Nephron progenitor cell (in vitro differentiated cells): ENCODE measurements around the gene HCFC2.
A peak's percentile ranks its signal among the peaks of the same experiment; 100 is the strongest.

ENCODE experiments used
- DNase-seq: peaks from one replicate; pipeline ENCODE4 v3.0.0; 2021
- H3K27ac Mint-ChIP-seq: 2 replicates; pipeline ENCODE4 v1.8.0; 2021; ENCODE audit warnings: mild to moderate bottlenecking, moderate library complexity, mixed read lengths
- H3K27me3 Mint-ChIP-seq: 2 replicates; pipeline ENCODE4 v1.8.0; 2021; ENCODE audit warnings: mild to moderate bottlenecking, low read depth, mixed read lengths; ENCODE audit not compliant: poor library complexity
- H3K36me3 Mint-ChIP-seq: 2 replicates; pipeline ENCODE4 v1.8.0; 2021; ENCODE audit warnings: low read depth, mixed read lengths
- H3K4me1 Mint-ChIP-seq: 2 replicates; pipeline ENCODE4 v1.8.0; 2021; ENCODE audit warnings: mixed read lengths
- H3K4me3 Mint-ChIP-seq: 2 replicates; pipeline ENCODE4 v1.8.0; 2021; ENCODE audit warnings: mild to moderate bottlenecking, moderate library complexity, mixed read lengths
- H3K9me3 Mint-ChIP-seq: 2 replicates; pipeline ENCODE4 v1.8.0; 2021; ENCODE audit warnings: mild to moderate bottlenecking, moderate library complexity, mixed read lengths
- CTCF ChIP-seq: fragments of 200-600 bp; sonication (generic); IDR thresholded peaks from 2 replicates; pipeline ENCODE4 v1.5.0; 2021; ENCODE audit warnings: antibody characterized with exemption

Gene HCFC2

GRCh38 chr12:104079024-104079423 is 14.7 kb downstream of the HCFC2 start:
- H3K9me3 Mint-ChIP-seq, result no peaks in the 10 kb centered on the region
- H3K27me3 Mint-ChIP-seq, result no peaks in the 10 kb centered on the region
- no peak overlapping the region for H3K4me3 Mint-ChIP-seq
- no peaks in the 10 kb centered on the region for H3K4me1 Mint-ChIP-seq
- H3K36me3 Mint-ChIP-seq, result peaks cover 12% of the 10 kb centered on the region
- TF ChIP-seq CTCF, result no peak
- no peak for DNase-seq
- no peak overlapping the region for H3K27ac Mint-ChIP-seq

- peaks cover 12% of the 10 kb centered on the region for H3K36me3 Mint-ChIP-seq
- H3K9me3 Mint-ChIP-seq, result no peaks in the 10 kb centered on the region
- H3K4me3 Mint-ChIP-seq, result no peak overlapping the region
- H3K27ac Mint-ChIP-seq, result no peak overlapping the region
- DNase-seq, result no peak
- TF ChIP-seq CTCF, result no peak
- no peaks in the 10 kb centered on the region for H3K4me1 Mint-ChIP-seq
- no peaks in the 10 kb centered on the region for H3K27me3 Mint-ChIP-seq
Observed at GRCh38 chr12:104080764-104081163, 16.4 kb downstream of the HCFC2 start.

- Mint-ChIP-seq H3K4me3 (no peak overlapping the region), H3K27me3 (no peaks in the 10 kb centered on the region), H3K4me1 (no peaks in the 10 kb centered on the region), H3K36me3 (peaks cover 12% of the 10 kb centered on the region), H3K27ac (peak overlapping the region; percentile 7), H3K9me3 (no peaks in the 10 kb centered on the region)
- TF ChIP-seq CTCF, result no peak
- no peak for DNase-seq
Observed at GRCh38 chr12:104083769-104084475, 19.6 kb downstream of the HCFC2 start.

GRCh38 chr12:104090685-104091084 is 26.4 kb downstream of the HCFC2 start:
- Mint-ChIP-seq H3K4me3 (no peak overlapping the region), H3K27me3 (no peaks in the 10 kb centered on the region), H3K4me1 (peaks cover 4% of the 10 kb centered on the region), H3K27ac (peak overlapping the region; percentile 23), H3K36me3 (peaks cover 28% of the 10 kb centered on the region), H3K9me3 (no peaks in the 10 kb centered on the region)
- no peak for DNase-seq
- no peak for TF ChIP-seq CTCF

GRCh38 chr12:104091136-104091535 is 26.8 kb downstream of the HCFC2 start:
- no peaks in the 10 kb centered on the region for H3K9me3 Mint-ChIP-seq
- no peak overlapping the region for H3K4me3 Mint-ChIP-seq
- H3K27me3 Mint-ChIP-seq, result no peaks in the 10 kb centered on the region
- peak overlapping the region; percentile 23 for H3K27ac Mint-ChIP-seq
- peaks cover 28% of the 10 kb centered on the region for H3K36me3 Mint-ChIP-seq
- DNase-seq, result no peak
- TF ChIP-seq CTCF, result no peak
- H3K4me1 Mint-ChIP-seq, result peaks cover 4% of the 10 kb centered on the region

- Mint-ChIP-seq H3K4me1 (peaks cover 4% of the 10 kb centered on the region), H3K9me3 (no peaks in the 10 kb centered on the region), H3K4me3 (no peak overlapping the region), H3K27me3 (no peaks in the 10 kb centered on the region), H3K36me3 (peaks cover 33% of the 10 kb centered on the region), H3K27ac (no peak overlapping the region)
- no peak for DNase-seq
- TF ChIP-seq CTCF, result no peak
Observed at GRCh38 chr12:104094284-104094683, 30.0 kb downstream of the HCFC2 start.
